ENCODE results near the gene REV3L.

The REV3L gene

DNA sequence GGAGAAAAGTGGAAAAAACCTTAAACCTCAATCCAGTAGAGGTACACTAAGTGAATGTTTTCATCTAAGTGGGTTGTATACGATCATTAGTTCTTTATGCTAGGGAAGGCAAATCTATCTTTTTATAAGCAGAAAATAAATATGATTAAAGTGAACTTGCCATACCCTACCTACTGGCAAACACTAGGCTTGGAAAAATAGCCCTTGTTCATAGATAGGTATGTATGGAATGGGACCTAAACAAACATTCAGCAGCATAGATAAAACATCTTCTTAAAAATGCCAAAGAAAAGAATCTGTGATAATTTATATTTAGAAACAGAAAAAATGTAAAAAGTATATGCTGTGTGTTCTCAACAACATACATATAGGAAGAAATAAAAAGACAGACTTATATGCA lies 18.8 kb downstream of the REV3L start:
- no peak overlapping the region for H3K27ac ChIP-seq
- TF ChIP-seq, protein P1, sequence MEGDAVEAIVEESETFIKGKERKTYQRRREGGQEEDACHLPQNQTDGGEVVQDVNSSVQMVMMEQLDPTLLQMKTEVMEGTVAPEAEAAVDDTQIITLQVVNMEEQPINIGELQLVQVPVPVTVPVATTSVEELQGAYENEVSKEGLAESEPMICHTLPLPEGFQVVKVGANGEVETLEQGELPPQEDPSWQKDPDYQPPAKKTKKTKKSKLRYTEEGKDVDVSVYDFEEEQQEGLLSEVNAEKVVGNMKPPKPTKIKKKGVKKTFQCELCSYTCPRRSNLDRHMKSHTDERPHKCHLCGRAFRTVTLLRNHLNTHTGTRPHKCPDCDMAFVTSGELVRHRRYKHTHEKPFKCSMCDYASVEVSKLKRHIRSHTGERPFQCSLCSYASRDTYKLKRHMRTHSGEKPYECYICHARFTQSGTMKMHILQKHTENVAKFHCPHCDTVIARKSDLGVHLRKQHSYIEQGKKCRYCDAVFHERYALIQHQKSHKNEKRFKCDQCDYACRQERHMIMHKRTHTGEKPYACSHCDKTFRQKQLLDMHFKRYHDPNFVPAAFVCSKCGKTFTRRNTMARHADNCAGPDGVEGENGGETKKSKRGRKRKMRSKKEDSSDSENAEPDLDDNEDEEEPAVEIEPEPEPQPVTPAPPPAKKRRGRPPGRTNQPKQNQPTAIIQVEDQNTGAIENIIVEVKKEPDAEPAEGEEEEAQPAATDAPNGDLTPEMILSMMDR (IDR thresholded peaks at IDR 0.05), result no peak
- no peak for TF ChIP-seq ZFX (IDR thresholded peaks at IDR 0.05; ENCODE audit: borderline replicate concordance)

GRCh38 chr6:111462770-111463391 lies 20.1 kb downstream of the REV3L start:
- H3K27ac ChIP-seq, result no peak overlapping the region

DNA sequence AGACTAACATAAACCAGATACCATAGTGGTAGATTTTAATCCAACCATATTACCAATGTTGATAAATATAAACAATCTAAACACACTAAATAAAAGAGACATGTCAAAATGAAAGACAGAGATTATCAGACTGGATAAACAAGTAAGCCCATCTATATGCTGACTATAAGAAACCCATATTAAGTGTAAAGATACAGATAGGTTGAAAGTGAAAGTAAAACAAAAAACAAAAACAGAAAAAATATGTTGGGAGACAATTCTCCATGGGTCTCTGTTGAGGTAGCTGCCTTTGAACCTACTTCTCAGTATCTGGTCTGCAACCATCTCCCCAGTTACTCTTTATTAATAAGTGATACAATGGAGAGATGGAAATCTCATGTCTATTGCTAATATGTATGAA lies 21.2 kb downstream of the REV3L start:
- no peak overlapping the region for H3K27ac ChIP-seq
- TF ChIP-seq ZFX (IDR thresholded peaks at IDR 0.05; ENCODE audit: borderline replicate concordance), result no peak
- TF ChIP-seq, protein P1 (IDR thresholded peaks at IDR 0.05), result no peak

More at GRCh38 chr6:111462770-111463391, 20.1 kb downstream of the REV3L start:
- TF ChIP-seq ZFX (IDR thresholded peaks at IDR 0.05; ENCODE audit: borderline replicate concordance), result no peak
- TF ChIP-seq, protein P1 (IDR thresholded peaks at IDR 0.05), result no peak

- TF ChIP-seq, protein P1 (IDR thresholded peaks at IDR 0.05), result no peak
- TF ChIP-seq ZFX (IDR thresholded peaks at IDR 0.05; ENCODE audit: borderline replicate concordance), result no peak
- H3K27ac ChIP-seq, result no peak overlapping the region
Measured at GRCh38 chr6:111458670-111459232, 24.3 kb downstream of the REV3L start.

DNA sequence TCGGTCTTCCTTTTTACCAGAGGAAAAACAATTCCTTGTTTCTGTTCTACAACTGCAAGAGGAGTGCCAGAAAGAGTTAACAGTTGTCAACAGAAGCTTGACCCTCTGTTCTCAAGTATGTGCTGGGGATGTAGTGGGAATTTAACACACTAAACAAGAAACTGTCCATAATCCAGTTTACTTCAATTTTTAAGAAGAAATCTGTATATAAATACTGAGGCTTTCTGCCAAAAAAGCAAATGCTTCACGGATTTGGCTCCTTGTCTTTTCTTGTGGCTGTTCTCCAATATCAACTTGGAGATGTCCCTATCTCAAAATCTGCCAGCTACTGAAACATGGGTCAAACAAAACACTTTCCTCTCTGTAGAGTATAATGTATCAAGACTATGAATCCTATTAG lies 26.8 kb downstream of the REV3L start:
- no peak for TF ChIP-seq ZFX (IDR thresholded peaks at IDR 0.05; ENCODE audit: borderline replicate concordance)
- TF ChIP-seq, protein P1 (IDR thresholded peaks at IDR 0.05), result no peak
- H3K27ac ChIP-seq, result no peak overlapping the region

DNA sequence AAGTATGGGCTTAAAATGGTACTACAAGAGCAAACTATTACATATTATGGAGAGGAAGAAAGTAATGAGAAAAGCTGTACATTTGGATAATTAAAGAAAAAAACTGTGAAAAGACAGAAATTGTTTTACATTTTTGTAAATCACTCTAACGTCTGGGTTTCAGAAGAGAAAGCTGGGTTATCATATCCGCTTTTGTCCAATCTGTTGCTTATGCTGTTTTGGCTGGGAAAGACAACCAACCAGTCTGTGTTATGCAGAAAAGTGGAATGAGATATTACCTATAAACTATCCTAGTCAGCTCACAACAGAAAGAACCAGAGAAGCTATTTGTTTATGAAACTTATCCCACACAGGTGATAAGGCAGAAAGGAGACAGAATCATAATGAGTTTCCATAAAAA lies 32.4 kb downstream of the REV3L start:
- TF ChIP-seq, protein P1 (IDR thresholded peaks at IDR 0.05), result no peak
- TF ChIP-seq ZFX (IDR thresholded peaks at IDR 0.05; ENCODE audit: borderline replicate concordance), result no peak
- H3K27ac ChIP-seq, result no peak overlapping the region

GRCh38 chr6:111450087-111450486 lies 32.9 kb downstream of the REV3L start:
- H3K27ac ChIP-seq, result no peak overlapping the region
- TF ChIP-seq, protein P1 (IDR thresholded peaks at IDR 0.05), result no peak
- no peak for TF ChIP-seq ZFX (IDR thresholded peaks at IDR 0.05; ENCODE audit: borderline replicate concordance)
